HG02973 (cell line): ENCODE data around the gene MIER1.

Experiments used
- ATAC-seq: cut with Tn5 transposase; IDR thresholded peaks from one replicate; pipeline ENCODE4 v1.9.1; 2021; ENCODE audit warnings: moderate library complexity; ENCODE audit not compliant: unreplicated experiment

Gene MIER1

DNA sequence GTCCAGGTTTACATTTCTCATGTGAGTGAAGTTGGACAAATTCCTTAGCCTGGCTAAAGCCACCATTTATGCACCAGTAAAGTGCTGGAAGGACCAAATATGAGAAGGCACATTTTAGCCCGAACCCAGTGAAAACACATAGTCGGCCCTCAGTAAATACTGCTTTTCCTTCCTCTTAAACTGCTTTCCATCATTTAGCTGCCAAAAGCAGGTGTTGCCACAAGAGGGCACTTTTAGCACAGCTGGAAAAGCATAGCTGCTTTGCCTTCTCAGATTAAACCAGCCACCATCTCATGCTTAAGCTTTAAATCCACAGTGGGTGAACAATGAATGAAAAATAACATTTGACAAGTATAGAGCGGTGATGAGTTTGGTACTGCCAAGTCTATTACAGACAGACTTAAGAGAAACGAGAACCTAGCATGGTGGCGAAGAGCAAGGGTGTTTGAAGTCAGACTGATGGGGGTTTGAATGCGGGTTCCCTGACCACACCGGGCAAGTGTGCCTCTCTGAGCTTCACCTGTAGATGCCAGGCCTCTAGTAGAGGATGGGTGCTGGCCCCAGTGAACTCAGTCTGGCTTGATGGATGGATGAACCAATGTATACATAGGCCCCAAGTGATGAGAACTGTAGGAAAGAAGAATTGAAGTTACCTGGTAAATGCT is 71.4 kb downstream of the MIER1 start:
- peak; percentile 76 for ATAC-seq

DNA sequence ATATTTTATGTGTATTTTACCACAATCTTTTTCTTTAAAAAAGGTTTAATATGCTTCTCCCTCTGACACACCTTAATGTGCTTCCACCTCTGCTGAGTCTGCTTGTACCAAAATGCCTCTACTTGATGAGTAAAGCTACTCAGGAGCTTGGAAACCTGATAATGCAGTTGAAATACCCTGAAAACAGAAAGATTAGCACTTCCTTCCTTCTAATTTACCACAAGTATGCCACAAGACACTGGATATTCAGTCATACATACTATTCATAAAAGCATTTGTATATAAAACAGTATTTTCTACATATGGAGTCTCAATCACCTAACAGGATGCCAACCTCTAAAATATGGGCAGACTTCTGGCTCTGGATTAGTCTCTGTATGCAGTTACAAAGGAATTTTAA is 74.2 kb downstream of the MIER1 start:
- ATAC-seq = no peak

DNA sequence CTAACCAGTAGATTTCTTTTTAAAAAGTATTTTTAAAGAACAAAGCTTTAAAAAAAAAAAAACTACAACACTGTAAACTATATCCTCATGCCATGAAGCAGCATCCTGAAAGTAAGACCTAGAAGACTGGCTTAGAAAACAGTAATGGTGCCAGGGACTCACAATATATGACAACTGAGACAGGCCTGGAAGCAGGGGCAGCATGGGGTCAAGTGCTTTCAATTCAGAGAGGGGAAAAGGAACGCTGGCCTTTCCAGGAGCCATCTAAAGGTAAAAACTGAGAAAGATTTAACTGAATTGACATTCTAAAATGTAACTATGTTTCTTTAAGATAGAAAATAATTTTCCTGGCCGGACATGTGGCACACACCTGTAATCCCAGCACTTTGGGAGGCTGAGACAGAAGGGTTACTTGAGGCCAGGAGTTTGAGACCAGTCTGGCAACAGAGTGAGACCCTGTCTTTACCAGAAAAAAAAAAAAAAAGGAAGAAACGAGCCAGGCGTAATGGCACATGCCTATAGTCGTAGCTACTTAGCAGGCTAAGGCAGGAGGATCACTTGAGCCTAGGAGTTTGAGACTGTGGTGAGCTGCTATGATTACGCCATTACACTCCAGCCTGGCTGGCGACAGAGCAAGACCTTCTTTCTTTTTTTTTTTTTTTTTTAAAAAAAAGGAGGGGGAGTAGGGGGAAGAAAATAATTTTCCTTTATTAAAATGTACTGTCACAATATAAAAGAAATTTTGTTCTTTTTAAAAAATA is 75.0 kb downstream of the MIER1 start:
- ATAC-seq = no peak

DNA sequence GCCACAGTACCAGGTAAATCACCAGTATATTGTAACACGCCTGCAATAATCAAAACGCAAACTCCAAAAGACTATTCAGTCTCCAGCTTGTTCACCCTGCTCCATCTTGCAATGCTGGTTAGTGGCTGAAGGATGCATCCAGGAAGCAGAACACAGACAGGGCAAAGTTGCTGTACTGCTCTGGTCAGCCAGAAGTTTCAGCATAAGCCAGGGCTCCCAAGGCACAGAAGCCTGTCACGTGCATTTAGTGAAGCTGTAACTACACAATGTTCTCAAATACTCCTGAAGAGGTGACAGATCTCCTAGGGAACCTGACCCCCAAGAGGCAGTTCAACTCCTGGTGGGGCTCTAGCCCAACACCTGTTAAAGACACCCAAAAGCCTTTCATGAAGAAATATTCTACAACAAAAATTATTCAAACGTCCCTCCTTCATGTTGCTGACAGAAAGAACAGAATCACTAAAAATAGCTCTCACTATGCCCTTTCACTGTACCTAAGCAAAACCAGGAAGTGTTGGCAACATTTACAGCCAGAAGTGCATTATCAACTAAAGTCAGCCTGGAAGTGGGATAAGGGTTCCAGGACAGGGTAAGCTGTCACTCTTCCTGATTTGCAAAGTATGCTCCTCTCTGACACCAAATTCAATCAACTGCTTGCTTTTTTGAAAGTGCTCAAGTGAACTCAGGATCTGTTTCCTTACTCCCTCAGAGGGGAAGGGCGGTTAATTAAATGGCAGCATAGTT is 77.1 kb downstream of the MIER1 start:
- ATAC-seq = no peak

DNA sequence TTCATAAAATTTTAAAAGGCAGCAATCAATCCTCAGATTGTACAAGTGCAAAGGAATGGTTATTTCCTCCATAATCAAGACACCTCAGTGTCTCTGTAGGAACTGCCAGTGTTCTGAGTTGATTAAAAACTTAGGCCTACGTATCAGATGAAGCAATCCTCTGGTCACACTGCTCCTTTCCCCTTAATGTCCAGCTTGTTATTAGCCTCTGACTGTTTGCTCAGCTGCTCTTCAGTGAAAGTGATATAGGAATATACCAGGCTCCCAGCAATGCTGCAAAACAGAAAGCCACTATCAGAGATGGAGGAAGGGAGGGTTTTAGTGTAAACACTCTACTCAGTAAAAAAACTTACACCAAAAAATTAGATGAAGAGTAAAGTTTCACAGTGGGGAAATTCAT is 79.4 kb downstream of the MIER1 start:
- no peak for ATAC-seq

DNA sequence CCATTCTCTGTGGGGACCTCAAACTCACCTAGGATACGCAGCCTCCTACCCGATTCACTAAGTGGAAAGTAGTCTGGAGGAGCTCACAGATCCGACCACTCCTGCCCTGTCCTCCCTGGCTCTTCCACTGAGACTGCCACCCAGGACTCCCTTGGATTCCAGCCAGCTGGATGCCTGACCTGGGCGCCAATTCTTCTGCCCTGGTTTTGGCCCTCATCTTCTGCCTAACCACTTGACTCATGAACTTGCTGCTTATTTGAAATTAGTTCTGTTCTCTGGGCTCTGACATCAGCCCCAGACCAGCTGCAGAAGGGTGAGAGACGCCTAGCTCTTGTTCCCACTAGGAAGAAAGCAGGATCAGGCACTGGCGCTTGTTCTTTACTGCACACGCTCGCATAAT is 80.3 kb downstream of the MIER1 start:
- ATAC-seq = no peak

DNA sequence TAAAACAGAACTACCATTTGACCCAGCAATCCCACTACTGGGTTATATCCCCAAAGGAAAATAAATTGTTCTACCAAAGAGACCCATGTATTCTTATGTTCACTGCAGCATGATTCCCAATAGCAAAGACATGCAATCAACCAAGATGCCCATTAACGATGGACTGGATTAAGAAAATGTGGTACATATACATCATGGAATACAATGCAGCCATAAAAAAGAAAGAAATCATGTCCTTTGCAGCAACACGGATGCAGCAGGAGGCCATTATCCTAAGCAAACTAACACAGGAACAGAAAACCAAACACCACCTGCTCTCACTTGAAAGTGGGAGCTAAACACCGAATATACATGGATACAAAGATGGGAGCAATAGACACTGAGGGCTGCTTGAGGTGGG is 85.0 kb downstream of the MIER1 start:
- no peak for ATAC-seq

DNA sequence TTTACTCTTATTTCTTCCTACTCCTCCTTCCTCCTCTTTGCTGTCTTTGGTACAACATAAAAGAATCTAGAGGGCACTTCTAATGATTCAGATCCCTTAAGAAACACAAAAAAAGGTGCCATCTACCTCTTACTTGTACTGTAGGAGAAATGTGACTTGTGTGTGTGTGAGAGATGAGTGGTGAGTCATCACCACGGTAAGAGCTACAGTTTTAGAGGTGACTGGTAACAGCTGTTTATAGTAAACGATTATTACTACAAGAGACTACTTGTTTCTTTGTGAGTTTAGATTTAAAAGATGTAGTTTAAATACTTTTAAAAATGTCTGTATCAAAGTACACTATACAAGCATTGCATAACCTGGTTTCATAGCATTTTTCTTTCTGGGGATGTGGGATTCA is 88.8 kb downstream of the MIER1 start:
- ATAC-seq = no peak

DNA sequence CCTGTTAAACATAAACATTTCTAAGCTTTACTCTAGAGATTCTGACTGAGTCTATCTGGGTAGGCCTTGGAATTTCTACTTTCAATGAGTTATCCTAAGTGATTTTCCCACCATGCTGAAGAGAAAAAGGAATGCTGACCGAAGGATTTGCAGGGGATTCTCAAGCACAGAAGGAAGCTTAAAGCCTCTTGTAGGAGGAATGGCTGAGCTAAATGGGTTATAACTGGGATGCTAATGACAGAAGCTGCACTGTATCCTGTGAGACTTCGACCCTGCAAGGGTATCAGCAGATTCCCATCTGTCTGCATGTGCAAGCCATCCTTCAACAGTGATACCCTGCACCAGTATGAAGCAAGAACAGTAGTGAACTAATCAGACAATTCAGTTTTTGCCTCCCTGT is 93.8 kb downstream of the MIER1 start:
- ATAC-seq = no peak

DNA sequence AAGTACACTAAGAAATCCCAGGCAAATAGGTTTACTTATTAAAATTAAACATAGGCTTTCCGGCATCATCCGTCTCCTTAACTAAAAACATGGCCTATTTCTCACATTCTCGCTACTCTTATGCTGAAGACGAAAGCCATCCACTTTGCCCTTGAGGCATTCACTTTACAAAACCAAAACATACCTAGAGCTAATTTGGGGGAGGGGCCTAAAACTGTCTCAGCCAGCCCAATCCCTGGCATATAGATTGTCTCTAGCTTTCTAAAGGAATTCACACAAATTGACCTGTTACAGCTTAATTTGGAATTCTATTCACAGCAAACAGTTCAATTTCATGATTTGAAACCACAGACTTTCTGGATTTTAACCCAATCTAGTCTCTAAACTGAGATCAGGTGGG is 94.3 kb downstream of the MIER1 start:
- ATAC-seq = no peak

DNA sequence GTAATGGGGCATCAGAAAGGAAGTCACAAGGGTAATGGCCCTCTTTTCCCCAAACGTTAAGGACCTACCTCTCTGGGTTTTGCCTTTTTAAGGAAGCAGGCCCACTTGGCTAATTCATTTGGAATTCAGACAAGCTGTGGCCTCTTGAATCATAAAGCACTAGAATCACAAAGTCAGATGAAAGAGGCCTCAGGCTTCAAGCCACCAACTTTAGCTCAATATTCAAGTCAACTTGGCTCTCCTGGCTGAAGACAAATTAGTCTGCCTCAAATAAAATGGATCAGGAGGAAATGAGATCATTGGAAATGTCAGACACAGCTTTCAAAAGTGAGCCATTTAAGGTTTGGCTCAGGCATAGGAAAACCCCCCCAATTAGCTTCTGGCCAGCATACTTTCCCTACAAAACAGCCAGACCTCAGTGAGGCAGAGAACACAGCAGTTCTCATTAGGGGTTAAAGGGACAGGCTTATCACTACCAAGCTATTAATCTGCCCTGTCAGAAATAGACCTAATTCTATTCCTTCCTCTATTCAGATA is 94.9 kb downstream of the MIER1 start:
- ATAC-seq = no peak

DNA sequence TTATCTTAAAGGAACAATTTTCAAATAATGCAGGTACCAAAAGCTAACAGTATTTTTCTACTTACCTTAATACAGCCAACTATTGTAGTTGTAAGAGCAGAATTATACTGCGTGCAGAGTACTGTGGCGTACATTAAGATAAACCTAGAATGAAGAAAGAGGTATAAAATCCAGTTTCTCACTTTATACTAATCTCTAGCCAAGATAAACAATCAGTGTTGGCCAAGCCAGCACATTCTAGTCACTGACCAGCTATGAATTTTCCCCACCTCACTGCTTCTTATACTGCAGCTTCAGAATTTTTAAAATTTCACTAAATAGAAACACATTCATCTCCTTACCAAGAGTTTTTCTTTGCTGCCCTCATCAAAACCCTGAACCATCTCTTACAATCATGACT is 95.5 kb downstream of the MIER1 start:
- no peak for ATAC-seq

DNA sequence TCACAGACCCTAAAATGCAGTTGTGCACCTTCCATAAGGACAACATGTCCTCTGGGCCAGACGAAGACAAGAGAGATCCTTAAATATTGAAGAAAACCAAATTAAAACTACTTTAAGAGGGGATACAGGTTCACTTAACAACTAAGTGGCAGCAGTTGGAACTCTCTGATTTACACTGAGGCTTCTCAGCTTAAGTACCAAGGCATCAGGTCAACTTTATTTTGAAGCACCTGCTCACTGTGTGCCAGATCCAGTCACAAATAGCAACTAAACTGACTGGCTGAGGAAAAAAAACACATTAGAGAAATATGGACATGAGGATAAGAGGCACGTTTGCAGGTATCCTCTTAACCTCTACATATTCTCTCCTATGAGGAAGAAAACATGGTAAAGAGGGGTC is 96.0 kb downstream of the MIER1 start:
- no peak for ATAC-seq

DNA sequence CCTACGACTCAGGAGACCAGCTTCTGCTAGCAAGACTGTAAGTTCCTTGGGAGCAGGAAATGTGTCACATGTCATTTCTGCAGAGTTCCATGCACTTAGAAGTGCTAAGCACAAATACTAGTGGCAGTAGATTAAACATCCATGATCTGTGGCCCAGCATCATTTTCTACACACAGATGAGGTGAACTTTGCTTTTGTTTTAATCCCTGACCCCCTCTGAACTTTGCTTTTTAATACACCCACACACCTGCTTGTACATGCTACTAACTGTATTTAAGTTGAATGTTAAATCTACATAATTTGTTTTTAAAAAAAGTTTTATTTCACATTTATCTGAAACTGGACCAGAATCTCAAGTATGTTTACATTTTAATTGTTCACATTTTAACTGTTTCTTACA is 104.7 kb downstream of the MIER1 start:
- no peak for ATAC-seq

DNA sequence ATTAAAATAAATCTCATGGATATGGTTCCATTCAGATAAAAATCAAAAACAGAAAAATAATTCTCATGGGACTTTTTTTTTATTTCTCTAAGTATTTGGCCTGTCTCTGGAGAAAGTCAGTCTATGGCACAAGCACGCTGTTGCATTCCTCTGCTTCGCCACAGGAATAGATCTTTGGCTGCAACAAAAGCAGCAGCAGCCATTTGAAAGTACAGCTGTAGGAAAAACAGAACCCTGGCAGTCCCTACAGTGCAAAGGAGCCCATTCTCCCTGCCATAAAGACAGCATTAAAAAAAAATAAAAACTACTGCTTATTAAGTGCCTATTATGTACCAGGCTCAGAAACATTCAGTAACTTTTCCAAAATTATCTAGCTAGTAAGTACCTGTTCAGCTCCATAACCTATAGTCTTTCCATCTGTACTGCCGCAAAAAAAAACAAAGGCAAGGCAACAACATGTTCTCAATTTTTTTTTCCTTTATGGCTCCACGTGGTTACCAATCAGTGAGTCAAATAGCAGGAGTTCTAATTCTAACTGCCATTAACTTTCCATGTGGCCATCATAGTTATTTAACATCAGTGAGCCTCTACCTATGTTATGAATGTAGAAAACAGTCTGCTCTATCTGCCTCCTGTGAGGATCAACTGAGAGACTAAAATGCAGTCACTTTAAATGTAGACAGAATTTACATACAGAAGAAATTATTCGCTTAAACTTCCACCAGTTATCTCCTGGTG is 106.5 kb downstream of the MIER1 start:
- no peak for ATAC-seq

DNA sequence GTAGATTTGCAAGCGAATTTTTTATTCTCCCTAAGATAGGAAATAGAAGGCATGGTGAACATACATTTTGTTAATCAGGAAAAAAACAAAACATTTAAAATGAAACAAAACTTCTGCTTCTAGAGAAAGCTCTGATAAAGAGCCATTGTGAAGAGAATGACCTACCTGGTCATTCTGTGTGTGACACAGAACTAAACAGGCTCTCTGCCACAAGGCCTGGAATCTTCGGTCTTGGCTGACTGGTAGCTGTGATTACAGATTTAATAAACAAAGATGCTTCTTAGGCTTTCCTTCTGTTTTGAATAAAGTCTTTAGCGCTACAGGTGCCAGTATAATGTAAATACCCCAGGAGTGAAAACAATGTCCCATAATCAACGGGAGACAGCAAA is 107.1 kb downstream of the MIER1 start:
- ATAC-seq = no peak
